CD4-positive, alpha-beta T cell treated with Interleukin-4 for 4 hours (primary cell): ENCODE measurements around the gene NDUFB7.
"Not testable (repeated sequence)": the region's sequence is repeated elsewhere in the genome, so short reads cannot be mapped to it uniquely, and the experiment has no call there.

ENCODE experiments used
- DNase-seq: peaks from one replicate; pipeline ENCODE4 v3.0.0-alpha.2; 2020

The NDUFB7 gene

GRCh38 chr19:14553042-14553938, 18.6 kb downstream of the NDUFB7 start:
- no peak for DNase-seq

- not testable (repeated sequence) for DNase-seq
Measured at GRCh38 chr19:14552006-14552360, 19.9 kb downstream of the NDUFB7 start.

- DNase-seq, result peak; percentile 85
Measured at GRCh38 chr19:14551134-14552005, 20.5 kb downstream of the NDUFB7 start.

- no peak for DNase-seq
Measured at GRCh38 chr19:14550201-14550754, 21.6 kb downstream of the NDUFB7 start.

GRCh38 chr19:14545716-14546082, 26.2 kb downstream of the NDUFB7 start:
- no peak for DNase-seq

- DNase-seq, result no peak
Measured at GRCh38 chr19:14544977-14545715, 26.7 kb downstream of the NDUFB7 start.

- DNase-seq, result no peak
Measured at GRCh38 chr19:14544047-14544446, 27.8 kb downstream of the NDUFB7 start.

GRCh38 chr19:14542711-14543328, 29.0 kb downstream of the NDUFB7 start:
- no peak for DNase-seq

- DNase-seq, result not testable (repeated sequence)
Measured at GRCh38 chr19:14541979-14542378, 29.9 kb downstream of the NDUFB7 start.

GRCh38 chr19:14540741-14541525, 30.9 kb downstream of the NDUFB7 start:
- no peak for DNase-seq

GRCh38 chr19:14536926-14537692, 34.8 kb downstream of the NDUFB7 start:
- no peak for DNase-seq

GRCh38 chr19:14533450-14533849, 38.4 kb downstream of the NDUFB7 start:
- no peak for DNase-seq

GRCh38 chr19:14530506-14530905, 41.4 kb downstream of the NDUFB7 start:
- DNase-seq, result no peak

- peak; percentile 39 for DNase-seq
Measured at GRCh38 chr19:14530005-14530348, 41.9 kb downstream of the NDUFB7 start.

GRCh38 chr19:14529254-14530004, 42.4 kb downstream of the NDUFB7 start, which contains the start of gene TECR:
Gene TECR, plus strand, starts transcription at chr19:14529594. Its CDS starts 103 bp downstream, at chr19:14529697.
- peak; percentile 100 for DNase-seq

- peak; percentile 37 for DNase-seq
Measured at GRCh38 chr19:14528419-14529253, 43.2 kb downstream of the NDUFB7 start.

- DNase-seq, result no peak
Measured at GRCh38 chr19:14526423-14526822, 45.4 kb downstream of the NDUFB7 start.

GRCh38 chr19:14525729-14526128, 46.1 kb downstream of the NDUFB7 start:
- DNase-seq, result no peak

- no peak for DNase-seq
Measured at GRCh38 chr19:14520543-14520942, 51.3 kb downstream of the NDUFB7 start.
